ENCODE data around the gene WDR45B. TPM values are rescaled to one million over a fixed set of nuclear protein-coding genes. Genes with fewer than 3 reads are reported as not detected.

WDR45B gene
- total RNA-seq, 1 experiment from 2014 or later, result 102 TPM

- no peak for DNase-seq (ENCODE audit: low read depth)
Observed at GRCh38 chr17:82632451-82632850, 15.8 kb downstream of the WDR45B start.

GRCh38 chr17:82631544-82631943, 16.7 kb downstream of the WDR45B start:
- DNase-seq (ENCODE audit: low read depth), result no peak

GRCh38 chr17:82630212-82630611, 18.0 kb downstream of the WDR45B start:
- no peak for DNase-seq (ENCODE audit: low read depth)

- no peak for DNase-seq (ENCODE audit: low read depth)
Observed at GRCh38 chr17:82629748-82630147, 18.5 kb downstream of the WDR45B start.

- no peak for DNase-seq (ENCODE audit: low read depth)
Observed at GRCh38 chr17:82627405-82627804, 20.8 kb downstream of the WDR45B start.

- DNase-seq (ENCODE audit: low read depth), result no peak
Observed at GRCh38 chr17:82623707-82624106, 24.5 kb downstream of the WDR45B start.

GRCh38 chr17:82619641-82620040, 28.6 kb downstream of the WDR45B start:
- no peak for DNase-seq (ENCODE audit: low read depth)

GRCh38 chr17:82619211-82619610, 29.0 kb downstream of the WDR45B start:
- DNase-seq (ENCODE audit: low read depth), result no peak

GRCh38 chr17:82616021-82616711, 32.1 kb downstream of the WDR45B start:
- DNase-seq (ENCODE audit: low read depth), result no peak

GRCh38 chr17:82615084-82616020, 32.9 kb downstream of the WDR45B start:
- DNase-seq (ENCODE audit: low read depth), result no peak

- no peak for DNase-seq (ENCODE audit: low read depth)
Observed at GRCh38 chr17:82614095-82614631, 34.1 kb downstream of the WDR45B start.

- DNase-seq (ENCODE audit: low read depth), result no peak
Observed at GRCh38 chr17:82613283-82614094, 34.8 kb downstream of the WDR45B start.

- DNase-seq (ENCODE audit: low read depth), result no peak
Observed at GRCh38 chr17:82611140-82612058, 36.8 kb downstream of the WDR45B start.

GRCh38 chr17:82609655-82610054, 38.6 kb downstream of the WDR45B start:
- DNase-seq (ENCODE audit: low read depth), result no peak

GRCh38 chr17:82608816-82609215, 39.4 kb downstream of the WDR45B start:
- no peak for DNase-seq (ENCODE audit: low read depth)

GRCh38 chr17:82605939-82606600, 42.2 kb downstream of the WDR45B start:
- no peak for DNase-seq (ENCODE audit: low read depth)

GRCh38 chr17:82604532-82604931, 43.7 kb downstream of the WDR45B start:
- DNase-seq (ENCODE audit: low read depth), result no peak

GRCh38 chr17:82603981-82604448, 44.2 kb downstream of the WDR45B start:
- DNase-seq (ENCODE audit: low read depth), result no peak

- DNase-seq (ENCODE audit: low read depth), result no peak
Observed at GRCh38 chr17:82602986-82603710, 45.1 kb downstream of the WDR45B start.

Measured in HT1080 (cell line).